ENCODE measurements around the gene PTPRD.

Gene PTPRD

DNA sequence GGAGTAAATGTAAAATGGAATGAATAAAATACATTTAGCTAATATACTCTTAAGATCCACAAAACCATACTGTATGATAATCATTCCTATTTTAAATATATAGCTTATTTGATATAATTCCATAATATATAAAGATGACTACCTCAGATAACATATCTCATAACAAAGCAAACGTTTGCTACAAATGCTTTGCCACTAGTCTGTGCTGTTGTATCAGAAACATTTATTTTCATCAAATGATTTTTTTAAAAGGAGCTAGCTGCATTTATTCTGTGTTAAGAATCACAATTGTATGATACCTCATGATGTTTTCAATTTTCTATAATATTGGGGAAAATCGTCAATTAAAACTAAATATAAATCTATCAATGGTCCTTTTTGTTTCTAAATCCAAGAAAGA is 567.2 kb downstream of the PTPRD start:
- no peak for DNase-seq

DNA sequence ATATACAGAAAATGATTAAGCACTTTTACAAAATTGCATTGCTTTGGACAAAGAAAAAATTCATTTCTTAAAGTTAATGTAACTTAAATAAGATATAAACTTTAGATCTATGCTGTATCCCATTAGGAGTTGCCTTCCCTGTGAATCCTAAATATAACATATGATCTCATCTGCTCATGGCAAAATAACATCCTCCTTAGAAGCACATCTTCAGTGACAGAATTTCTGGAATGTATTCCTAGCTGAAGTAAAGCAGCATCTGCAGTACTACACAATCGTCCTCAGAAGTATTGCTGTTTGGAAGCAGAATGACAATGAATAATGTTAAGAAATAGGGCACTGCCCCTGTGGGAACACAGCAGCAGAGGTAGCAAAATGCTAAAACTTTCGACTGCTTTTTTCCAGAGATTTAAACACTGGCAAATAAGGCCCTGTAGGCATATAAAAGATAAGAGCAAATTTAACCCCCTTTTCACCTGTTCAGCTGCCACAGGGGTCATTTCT is 571.0 kb downstream of the PTPRD start:
- no peak for DNase-seq

DNA sequence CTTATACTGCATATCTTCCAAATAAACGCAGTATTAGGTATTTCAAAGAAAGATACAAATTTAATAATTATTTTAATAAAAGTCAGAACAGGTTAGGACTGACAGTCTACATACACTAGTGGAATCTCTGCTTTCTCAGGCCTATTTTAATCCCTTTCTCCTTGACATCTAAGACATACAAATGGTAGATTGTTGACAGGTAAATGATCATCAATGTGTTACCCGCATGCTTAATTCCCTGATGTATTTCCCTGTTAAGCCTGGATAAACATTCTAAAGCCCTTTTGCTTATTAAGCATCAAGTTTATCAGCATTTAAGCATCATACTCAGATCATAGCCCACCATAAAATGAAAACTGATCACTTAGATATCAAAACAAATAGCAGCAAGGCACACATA is 576.7 kb downstream of the PTPRD start:
- no peak for DNase-seq

DNA sequence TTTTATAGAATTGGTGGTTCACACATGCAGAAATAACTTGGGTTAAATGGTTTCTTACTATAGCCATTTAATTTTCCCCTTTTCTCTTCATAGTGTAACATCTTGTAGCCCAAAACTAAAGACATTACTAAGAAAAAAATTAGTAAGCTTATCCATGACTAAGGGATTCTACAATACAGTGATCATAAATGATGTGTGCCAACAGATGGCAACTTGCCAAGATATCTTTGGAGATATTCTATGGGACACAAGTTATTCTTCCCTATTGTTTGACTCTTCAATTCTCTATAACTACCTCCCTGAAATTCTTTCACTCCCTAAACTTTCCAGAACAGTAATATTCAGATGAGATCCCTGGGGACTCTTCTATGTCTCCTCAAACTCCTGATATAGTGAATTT is 580.6 kb downstream of the PTPRD start:
- no peak for DNase-seq

DNA sequence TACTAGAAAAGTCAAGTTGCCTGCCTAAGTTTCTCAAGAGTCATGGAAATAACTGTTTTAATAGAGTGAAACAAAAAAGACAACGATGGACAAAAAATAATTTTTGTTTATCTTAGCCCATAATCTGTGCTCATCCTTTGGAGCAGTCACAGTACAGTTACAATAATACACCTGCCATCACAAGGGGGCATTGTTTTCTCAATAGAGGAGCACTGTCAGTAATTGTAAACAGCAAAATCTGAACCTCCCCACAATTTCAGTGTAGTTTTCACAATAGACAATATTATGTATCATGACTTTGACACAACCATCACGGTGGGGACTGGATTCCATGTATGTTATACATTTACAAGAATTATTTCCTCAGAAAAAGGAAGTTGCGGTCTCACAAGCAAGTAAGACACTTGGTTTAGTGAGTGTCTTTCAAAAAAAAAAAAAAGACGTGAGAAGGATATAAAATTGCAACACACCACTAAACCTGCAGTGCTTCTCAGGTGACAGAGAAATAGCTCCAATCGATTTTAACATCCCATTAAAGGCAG is 586.3 kb downstream of the PTPRD start:
- no peak for DNase-seq

DNA sequence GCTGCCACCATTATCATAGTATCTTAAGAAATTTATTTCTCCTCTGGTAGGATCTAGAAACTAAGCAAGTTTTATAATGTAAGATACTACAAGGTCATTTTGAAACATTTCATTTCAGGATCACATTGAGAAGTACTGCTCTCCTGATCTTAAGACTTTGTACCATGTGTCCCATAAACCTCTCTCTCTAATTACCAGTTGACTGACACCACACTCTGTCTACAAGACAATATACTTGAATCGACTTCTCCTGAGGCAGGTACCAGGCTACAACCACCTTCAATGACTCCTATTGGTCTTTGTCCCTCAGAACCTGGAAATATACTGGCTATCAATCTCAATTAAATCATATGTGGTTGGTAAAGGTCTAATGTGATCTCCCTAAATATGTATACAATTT is 597.0 kb downstream of the PTPRD start:
- DNase-seq: no peak

DNA sequence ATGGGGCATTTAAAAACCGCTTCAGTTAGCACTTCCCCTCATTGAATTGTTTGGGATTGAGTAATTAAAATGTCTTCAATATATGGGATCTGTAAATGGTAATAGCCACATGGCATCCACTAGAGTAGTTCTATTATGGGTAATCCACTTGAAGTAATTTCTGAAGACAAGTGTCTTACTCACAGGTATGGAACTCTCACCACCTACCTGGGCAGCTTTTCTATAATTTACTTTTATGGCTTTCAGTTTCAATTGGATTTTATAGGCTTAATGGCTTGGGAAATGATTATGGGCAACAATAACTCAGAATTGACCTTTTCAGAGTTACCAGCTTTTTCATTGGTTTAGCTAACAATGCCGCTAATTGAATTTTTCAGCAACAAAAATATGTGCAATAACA is 597.9 kb downstream of the PTPRD start:
- no peak for DNase-seq

DNA sequence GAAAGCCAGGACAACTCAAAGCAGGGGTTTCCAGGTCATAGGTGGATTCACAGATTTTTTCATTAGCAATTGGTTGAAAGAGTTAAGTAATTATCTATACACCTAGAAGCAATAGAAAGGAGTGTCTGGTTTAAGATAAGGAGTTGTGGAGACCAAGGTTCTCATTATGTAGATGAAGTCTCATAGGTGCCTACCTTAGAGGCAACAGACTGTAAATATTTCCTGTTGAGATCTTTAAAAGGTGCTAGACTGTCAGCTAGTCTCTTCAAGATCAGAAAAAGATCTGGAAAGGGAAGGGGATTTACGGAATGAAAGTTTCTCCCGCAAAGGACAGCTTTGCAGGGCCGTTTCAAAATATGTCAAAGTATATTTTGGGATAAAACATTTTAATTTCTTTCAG is 603.4 kb downstream of the PTPRD start:
- DNase-seq: no peak

DNA sequence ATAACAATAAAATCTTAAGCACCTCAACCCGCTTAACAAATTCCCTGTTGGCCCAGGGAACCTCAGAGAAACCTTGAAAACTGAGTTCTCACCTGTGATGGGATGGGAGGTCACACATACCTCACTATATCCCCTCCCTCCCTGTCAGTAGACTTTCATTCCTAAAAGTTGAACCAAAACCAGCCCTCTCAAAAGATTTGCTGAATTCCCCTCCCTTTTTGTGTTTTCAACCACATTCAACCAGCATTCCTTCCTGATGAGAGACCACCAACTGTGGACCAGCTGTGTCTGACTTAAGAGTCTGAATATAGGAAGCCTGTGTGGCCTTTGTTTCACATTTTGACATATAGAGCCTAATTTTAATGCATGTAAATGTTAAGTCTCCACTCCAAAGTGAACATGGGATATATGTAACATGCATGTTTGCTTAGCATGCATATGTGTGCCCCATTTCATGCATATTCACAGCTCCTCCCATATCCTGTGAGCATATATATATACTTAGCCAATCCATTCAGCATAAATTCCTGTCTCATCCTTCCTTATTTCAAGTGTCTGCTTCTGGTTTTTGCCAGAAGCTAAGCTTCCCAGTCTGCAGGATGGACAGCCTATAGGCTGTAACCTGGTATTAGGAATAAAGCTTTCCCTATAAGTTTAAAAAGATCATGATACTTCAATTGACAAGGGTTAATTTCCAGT is 604.6 kb downstream of the PTPRD start:
- DNase-seq: no peak

DNA sequence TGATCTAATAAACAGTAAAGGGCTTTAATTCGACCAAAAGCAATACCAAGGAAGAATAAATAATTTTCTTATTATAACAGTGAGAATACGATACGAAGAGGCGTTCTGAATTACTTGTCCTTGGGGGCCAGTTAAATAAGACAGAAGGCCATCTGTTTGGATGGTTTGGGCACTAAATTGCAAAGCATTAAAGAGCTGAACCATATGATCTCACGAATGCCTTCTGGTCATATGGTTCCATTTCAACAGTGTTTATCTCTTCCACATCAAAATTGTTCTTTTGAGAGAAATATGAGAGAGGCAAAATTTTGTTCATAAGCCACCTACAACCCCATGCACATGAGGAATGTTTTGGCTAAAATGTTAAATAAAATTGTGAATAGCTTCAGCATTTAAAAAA is 605.4 kb downstream of the PTPRD start:
- no peak for DNase-seq

DNA sequence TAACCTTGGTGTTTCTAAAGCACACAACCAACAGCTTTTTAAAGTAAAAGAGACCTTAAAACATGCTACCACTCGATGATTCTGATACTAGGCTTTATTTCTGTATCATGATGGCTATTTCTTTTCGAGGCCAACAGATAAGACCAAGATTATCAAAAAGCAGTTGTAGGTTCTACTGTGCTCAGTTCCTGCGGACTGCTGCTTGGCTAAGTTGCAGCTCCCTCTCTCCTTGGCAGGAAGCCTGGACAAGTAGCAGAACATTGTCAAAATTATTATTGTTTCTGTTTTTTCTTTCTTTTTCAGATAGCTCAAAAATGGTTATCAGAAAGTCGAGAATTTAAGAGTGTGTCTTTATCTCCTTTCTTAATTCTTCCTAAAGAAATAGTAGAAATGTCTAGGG is 607.6 kb downstream of the PTPRD start:
- DNase-seq: no peak

DNA sequence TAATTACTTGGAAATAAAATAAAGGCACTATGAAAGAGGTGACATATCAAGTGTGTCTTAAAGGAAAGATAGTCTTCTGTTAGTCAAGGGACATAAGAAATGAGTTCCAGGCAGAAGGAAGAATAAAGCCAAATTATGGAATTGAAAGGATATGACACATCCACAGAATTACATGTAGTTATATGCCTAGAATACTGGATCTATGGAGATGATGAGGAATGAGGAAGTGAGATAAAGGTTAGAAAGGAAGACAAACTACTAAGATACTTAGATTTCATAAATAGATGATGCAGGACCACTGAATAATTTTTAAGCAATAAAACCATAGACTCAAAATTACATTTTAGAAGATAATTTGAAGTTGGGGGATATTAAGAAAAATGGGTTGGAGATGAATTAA is 609.8 kb downstream of the PTPRD start:
- DNase-seq: no peak

DNA sequence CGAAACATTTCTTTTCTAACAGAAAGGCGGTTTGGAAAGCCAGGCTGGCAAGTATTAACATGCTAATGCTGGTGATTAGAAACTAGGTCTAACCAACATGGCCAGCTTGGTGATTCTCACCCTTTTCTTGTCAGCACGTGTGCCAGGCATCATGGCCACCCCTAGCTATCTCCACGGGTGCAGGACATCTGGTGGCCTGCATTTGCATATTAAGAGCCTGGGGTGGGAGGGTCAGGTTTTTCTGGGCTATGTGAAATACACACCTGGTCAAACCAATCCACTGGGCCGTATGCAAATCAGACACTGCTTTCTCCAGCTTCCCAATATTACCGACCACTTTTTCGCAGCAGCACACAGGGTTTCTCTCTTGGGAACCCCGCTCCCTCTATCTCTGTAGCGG is 612.1 kb downstream of the PTPRD start:
- DNase-seq: no peak

DNA sequence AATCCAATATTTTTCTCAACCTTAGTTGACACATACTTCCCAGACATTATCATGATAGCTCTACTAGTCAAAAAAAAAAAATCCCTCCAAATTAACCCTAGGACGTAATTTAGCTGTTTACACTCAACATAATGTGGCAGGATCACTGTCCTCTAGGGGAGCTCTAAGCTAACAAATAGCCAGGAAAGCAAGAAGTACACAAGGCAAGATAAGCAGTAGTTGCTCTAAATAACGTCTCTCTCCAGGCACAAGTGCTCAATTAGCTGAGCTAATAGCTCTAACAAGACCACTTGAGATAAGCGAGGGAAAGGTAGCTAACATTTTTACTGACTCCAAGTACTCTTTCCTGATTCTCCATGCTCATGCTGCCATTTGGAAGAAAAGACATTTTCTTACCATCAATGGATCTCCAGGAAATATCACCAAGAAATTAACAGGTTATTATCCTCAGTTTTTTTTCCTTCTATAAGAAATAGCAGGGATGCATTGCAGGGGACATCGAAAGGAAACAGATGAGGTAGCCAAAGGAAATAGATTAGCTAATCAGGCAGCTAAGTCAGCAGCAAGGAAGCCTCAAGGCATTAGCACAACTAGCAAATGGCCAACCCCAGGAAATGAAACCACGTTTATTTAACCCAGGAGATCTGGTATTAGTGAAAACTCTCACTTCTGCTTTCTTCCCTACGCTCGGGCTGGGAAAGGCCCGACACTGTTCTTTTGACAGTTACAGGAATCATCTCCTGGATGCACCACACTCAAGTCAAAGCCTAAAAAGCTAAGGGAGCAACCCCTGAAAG is 614.1 kb downstream of the PTPRD start:
- no peak for DNase-seq

DNA sequence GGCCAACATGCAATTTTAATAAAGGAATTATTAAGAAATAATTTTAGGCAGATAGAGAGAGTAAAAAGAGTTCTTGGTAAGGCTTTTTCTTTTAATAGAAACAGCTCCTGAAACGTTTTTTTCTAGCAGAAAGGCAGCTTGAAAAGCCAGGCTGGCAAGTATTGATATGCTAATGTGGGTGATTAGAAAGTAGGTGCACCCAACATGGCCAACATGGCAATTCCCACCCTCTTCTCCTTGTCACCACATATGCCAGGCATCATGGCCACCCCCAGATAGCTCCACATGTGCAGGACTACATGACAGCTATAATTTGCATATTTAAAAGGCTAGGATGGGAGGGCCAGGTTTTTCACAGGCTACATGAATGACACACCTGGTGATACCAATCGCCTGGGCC is 615.2 kb downstream of the PTPRD start:
- no peak for DNase-seq

DNA sequence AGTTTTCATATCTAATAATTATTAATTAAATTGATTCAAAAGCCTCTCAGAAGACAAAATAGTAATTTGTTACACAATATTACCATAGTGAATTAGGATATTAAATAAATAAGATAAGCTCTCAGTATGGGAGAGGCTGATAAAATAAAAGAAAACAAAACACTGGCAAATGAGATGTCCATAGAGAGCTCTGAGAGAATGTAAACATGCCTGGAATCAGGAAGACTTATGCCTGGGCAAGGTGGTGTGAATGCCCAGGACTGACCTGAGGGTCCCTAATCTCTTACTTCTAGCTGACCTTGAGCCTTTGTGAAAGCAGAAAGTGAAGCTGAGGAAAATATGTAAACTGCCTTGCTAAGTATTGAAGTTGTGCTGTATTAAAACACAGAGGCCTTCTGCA is 616.5 kb downstream of the PTPRD start:
- no peak for DNase-seq

DNA sequence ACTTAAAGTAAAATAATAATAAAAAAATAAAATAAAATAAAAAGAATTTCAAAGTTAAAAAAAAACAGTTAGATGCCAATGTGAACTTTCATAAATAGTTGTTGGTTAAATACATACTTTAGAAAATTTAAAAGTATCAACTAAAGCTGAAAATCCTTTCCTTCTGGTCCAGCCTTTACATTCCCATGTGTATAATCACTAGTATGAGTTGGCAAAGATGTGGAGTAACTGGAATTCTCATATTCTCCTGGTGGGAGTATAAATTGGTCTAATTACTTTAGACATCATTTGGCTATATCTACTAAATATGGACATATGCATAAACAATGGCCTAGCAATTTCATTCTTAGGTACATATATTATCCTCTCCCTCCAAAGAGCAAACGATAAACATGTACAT is 619.9 kb downstream of the PTPRD start:
- no peak for DNase-seq

DNA sequence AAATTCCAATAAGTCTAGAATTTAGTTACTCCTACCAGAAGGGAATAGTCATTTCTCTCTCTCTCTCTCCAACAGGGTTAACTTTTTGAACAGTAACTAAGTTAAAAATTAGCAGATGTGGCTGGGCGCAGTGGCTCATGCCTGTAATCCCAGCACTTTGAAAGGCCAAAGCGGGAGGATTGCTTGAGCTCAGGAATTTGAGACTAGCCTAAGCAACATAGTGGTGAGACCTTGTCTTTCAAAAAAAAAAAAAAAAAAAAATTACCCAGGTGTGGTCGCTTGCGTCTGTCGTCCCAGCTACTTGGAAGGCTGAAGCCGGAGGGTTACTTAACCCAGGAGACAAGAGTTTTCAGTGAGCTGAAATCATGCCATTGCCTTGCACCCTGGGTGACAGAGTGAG is 639.7 kb downstream of the PTPRD start:
- DNase-seq: no peak

DNA sequence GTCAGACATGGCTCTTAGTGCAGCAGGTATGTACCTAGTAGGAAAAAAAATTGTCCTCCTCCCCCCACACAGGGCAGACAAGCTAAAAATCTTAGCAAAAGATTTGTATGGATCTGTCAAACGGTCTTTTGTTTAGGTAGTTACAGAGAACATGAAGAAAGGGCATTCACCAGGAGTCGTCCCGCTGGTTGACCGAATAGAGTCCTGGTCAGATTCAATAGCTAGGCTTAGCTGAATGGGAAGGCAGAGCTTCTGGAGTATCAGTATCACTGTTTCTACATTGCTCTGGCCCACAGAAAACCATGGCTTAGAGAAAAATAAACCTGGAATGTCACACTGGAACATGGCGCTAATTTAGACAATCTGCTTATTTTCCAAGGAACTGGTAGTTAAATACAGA is 642.3 kb downstream of the PTPRD start:
- DNase-seq: no peak

DNA sequence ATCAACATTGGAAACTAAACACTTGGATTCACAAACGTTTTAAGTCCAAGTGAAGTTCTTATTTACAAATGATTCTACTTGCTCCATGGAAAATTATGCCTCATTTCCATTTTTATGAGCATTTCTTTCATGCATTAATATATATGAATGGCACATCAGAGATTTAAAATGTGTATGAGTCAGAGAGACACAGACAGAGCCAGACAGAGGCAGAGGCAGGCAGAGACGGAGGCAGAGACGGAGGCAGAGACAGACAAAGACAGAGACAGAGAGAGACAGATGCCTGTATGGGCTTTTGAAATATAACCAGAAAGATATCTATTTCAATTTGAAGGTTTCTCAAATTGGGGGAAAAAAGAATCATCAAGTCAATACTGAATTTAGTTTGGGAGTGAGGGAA is 649.0 kb downstream of the PTPRD start:
- no peak for DNase-seq

DNA sequence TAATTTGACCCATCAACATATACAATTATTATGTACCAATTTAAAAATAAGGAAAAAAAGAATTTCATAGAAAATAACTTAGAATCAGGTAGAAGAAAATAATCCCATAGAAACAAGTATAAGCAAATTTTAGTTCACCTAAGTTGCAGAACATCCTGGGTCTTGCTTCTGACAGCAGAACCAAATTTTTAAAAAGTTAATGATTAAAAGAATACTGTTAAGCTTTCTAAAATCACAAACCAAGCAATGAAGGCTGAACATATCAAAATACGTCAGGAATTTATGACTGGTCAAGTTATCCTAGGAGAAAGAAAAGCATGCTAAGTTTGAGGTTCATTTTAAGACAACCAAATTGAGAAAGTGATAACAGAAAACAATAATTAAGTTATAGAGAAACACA is 650.9 kb downstream of the PTPRD start:
- DNase-seq: no peak

DNA sequence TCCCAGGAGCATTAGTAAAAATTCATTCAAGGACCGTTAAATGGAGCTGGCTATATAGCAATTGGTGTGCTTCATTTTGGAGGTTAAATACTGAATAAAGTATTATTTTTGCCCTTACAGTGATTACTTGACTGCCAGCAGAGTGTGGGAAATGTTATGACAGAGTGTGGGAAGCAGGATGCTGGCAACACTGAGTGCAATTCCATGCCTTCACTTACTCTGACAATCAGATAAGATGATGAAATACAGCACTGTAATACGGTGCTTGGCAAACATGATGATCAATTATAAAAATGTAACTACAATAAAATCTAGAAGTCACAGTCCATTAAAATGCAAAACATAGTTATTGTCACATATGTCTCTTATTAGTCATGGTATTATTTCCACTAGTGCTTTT is 651.3 kb downstream of the PTPRD start:
- no peak for DNase-seq

DNA sequence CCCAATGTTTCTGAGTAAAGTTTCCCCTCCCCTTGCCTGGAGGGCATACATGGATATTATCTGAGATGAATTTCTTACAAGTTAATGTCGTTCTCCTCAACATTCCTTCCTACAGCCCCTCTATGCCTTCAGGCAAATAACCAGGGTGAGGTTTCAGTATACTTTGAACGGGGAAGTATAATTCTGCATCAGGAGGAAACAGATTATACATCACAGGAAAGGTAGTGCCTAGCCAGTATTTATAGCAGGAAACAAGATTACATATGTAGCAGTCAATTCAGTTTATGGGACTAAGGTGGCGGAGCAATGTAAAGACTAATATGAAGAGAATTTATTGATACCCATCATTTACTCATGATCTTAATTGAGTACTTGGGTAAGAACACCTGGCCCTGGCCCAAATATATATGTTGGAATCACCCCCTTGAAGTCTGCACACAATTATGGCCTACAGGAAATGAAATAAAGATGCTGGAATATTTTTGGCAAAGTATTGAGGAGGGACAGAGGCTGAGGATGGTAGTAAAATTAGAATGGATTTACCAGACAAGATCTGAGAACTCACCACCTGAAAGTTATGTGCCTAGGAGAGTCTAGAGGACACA is 661.1 kb downstream of the PTPRD start:
- no peak for DNase-seq

DNA sequence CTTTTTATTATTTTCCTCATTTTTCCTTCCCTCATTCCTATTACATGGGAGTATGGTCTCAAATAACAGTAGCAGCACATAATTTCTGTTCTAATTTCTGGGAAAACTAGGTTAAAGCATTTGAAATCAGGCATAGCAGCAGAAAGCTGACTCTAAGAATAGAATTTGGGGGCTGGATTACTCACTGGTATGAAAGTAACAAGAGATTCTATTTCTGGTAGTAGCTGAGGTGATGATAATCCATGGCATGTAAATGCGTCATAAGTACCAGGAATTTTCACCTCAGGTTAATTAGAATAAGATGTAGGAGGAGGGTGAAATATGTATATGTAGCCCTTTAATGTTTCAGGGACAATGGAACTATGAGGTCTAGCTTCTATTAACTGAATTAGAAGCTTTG is 662.0 kb downstream of the PTPRD start:
- DNase-seq: no peak

All from CD4-positive, alpha-beta T cell treated with Interferon alpha-2 for 1 hour (primary cell).